ENCODE results near the gene GALNT2.

Gene GALNT2

GRCh38 chr1:230147253-230148125, 80.5 kb downstream of the GALNT2 start:
- no peak for DNase-seq (ENCODE audit: low read depth)

DNA sequence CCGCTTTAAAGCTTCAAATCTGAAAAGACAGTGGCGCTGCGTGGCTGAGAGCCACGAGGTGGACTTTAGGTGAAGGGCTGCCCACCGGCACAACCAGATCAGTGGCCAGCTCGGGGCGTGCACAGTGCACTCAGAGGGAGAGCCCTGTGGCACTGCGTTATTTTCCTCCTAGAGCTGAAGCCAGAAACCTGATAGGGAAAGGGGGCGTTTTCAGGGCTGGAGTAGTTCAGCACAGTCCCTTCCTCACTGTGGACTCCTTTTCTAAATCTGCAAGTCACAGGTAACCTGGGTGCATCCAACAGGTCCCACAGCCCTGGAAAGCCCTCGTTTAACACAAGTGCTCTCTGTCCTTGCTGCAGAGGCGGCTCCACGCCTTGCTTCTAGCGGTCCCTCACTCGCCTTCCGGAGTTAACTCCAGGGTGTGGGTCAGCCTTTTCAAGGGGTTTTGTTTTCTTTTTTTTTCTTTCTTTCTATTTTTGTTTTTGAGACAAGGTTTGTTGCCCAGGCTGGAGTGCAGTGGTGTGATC, 81.2 kb downstream of the GALNT2 start:
- DNase-seq (ENCODE audit: low read depth), result no peak

- DNase-seq (ENCODE audit: low read depth), result no peak
Observed at GRCh38 chr1:230148768-230149469, 81.9 kb downstream of the GALNT2 start.

DNA sequence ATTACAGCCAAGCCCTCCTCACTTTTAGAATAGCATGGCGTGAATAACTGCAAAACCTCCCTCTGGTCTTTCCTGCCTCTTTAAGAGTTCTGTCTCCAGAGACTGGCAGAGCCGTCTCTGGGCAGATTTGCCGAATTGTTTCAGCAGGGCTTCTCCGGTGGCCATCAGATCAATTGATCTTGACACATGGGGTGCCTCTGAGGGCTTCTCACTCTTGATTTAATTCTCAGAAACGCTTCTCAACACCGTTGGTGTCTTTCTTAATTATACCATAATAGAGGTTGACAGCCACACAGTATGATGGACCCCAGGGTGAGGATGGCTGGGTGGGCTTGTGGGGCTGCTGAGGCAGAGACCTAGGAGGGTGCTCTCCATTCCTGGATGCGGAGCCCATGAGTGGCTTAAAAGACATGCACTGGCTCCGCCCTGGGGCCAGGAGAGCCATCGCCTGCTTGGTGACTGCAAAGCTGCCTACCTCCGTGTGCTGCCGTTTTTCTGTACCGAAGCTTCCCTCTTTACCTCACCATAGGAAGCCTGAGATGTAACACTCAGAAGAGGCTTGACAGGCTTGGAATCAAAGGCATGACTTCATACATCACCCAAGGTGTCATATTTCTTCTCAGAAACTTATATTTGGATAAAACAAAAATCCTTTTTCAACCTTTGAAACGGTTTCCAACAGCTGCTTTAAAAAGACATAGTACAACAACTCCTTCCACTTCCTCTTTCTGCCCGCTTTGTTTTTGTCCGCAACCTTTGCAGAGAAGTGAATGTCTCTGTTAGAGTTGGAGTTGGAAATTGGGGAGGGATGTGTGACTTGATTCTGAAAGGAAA, 82.9 kb downstream of the GALNT2 start:
- DNase-seq (ENCODE audit: low read depth), result no peak

GRCh38 chr1:230150615-230151014, 83.6 kb downstream of the GALNT2 start:
- DNase-seq (ENCODE audit: low read depth), result no peak

DNA sequence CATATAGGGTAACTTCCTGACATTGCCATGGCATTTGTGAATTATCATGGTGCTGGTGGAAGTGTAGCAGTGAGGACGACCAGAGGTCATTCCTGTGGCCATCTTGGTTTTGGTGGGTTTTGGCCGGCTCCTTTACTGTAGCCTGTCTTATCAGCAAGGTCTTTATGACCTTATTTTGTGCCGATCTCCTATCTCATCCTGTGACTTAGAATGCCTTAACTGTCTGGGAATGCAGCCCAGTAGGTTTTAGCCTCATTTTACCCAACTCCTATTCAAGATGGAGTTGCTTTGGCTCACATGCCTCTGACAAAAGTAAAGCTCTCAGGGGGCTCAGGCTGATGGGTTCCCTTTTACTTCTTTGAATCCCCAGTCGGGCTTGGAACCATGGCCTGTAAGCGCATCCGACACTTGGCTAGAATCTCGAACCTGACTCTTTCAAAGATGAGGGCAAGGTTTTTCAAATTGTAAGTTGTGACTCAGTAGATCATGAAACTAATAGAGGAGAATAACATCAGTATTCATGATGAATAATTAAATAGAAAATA, 85.0 kb downstream of the GALNT2 start:
- DNase-seq (ENCODE audit: low read depth), result no peak

GRCh38 chr1:230152999-230153398, 86.0 kb downstream of the GALNT2 start:
- no peak for DNase-seq (ENCODE audit: low read depth)

- no peak for DNase-seq (ENCODE audit: low read depth)
Observed at GRCh38 chr1:230153641-230154296, 86.7 kb downstream of the GALNT2 start.

DNA sequence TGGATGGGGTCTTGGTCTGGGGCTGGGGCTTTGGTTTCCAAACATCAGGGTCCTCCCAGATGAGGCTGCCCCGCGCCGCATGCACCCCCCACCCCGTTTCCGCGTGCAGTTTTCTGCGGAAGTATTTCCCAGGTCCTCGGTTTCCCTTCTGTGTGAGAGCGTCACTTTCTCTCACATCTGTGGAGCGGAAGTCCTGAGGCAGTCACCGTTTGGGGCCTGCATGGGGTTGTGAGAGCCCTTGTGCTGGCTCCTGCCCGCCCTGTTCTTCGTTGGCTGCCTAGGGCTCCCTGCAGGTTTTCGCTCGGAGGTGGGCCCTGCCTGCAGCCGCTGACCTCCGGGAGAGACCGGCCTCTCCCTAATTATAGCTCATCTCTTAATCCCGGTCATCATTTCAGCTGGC, 88.0 kb downstream of the GALNT2 start:
- DNase-seq (ENCODE audit: low read depth), result no peak

DNA sequence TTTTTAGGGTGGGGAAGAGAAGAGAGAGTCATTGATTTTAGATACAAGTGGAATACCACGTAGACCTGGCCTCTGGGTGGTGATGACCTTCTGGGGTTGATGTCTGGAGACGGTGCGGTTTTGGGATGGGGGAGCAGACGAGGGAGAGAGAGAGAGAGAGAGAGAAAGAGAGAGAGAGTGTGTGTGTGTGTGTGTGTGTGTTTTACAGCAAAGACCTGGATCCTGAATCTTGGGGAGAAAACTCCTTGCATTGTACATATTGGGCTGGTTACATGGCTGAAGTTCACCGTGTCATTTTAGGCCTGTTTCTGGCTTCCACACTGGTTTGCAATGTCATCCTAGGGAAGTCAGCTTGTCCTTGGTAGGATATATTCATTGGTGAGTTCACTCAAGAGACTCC, 89.0 kb downstream of the GALNT2 start:
- DNase-seq (ENCODE audit: low read depth), result no peak

DNA sequence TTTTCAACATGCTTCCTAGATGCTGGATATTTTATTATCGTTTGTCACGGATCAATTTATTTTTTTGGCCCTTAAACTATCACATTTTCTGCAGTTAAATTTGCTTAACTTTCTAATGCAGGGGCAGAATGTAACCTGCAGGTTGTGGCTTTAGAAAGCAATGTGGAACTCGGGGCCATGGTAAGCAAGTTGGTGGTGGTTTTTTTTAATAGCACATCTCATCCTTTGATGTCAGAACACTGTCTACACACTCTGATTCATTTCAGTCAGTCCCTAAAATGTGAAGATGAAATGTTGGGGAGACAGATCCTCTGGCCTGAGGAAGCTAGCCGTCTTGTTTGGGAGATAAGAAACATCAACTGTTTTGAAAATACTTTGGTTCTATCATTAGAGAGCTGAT, 89.5 kb downstream of the GALNT2 start:
- DNase-seq (ENCODE audit: low read depth), result no peak

GRCh38 chr1:230157420-230158390, 90.7 kb downstream of the GALNT2 start:
- no peak for DNase-seq (ENCODE audit: low read depth)

- no peak for DNase-seq (ENCODE audit: low read depth)
Observed at GRCh38 chr1:230158415-230159291, 91.6 kb downstream of the GALNT2 start.

DNA sequence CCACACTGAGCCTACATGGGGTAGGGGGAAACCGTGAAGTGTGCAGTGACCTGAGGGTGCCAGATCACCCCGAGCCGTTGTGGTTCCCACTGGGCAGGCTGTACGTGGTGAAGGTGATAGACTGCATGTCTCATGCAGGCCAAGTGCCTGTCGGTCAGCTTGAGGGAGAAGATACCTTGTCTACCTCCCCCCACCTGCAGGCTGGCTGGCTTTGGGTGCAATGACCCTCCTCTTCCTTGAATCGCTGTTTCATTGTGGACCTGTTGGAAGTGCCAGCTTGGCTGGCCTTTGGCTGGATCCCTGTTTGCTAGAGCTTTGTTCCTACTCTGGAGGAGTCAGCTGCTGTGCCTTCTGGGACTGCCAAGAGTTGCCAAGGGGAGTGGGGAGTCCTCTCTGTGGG, 92.5 kb downstream of the GALNT2 start:
- DNase-seq (ENCODE audit: low read depth), result no peak

DNA sequence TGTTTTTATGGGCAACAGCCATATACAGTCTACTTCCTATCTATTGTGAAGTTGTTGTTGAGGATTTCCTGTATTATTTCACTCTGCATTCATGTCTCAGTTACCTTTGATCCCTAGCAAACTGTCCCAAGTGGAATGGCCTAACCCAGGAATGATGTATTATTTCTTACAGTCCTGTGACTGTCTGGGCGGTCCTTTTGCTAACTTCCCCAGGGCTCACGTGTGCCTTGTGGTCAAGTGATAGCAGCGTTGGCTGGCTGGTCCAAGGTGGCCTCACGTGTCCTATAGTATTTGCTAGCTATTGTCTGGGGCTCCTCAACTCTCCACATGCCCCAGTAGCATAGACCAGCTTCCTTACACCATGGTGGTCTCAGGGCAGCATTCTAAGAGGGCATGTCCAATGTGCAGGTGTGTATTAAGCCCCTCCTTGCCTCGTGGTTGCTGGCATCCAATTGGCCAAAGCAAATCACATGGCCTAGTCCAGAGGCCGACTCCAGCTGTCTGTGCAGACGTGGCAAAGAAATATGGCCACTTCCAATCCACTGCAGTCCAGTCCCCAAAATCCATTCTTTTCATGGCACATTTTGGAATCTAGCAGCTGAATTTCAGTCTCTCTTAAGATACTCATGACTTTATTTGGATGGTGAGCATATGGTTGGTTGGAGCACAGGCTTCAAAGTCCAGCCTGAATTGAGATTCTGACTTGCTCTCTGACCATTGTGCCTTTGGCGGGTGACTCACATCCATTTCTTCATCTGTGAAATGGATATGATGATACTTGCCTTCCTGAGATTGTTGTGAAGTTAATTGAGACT, 94.1 kb downstream of the GALNT2 start:
- DNase-seq (ENCODE audit: low read depth), result no peak

DNA sequence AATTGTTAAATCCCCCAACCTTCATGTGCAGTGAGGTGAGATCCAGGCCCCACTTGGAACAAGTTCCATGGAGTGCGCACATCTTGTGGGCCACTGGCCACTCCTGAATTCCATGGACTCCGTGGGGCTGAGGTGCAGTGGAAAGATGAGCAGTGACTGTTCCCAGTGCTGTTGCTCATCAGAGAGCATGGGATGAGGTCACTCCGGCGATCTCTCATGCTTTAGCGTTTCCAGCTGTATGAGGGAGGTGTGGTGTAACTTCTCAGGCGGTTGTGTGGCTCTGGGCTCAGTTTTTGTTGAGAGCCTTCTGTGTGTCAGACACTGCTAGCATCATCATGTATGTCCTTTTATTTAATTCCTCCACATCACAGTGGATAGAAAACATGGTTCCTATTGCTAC, 96.2 kb downstream of the GALNT2 start:
- DNase-seq (ENCODE audit: low read depth), result no peak

GRCh38 chr1:230163719-230164118, 96.7 kb downstream of the GALNT2 start:
- no peak for DNase-seq (ENCODE audit: low read depth)

- DNase-seq (ENCODE audit: low read depth), result no peak
Observed at GRCh38 chr1:230165536-230165935, 98.5 kb downstream of the GALNT2 start.

Measured in stimulated activated CD8-positive, alpha-beta memory T cell treated with anti-CD3 and anti-CD28 coated beads, Interleukin-7, amount 100 ng/mL, for 24 hours (primary cell).